Endodermal cell (in vitro differentiated cells): ENCODE data around the gene RALGPS1. TPM values are rescaled to one million over a fixed set of nuclear protein-coding genes. Genes with fewer than 3 reads are reported as not detected.
A peak's percentile ranks its signal among the peaks of the same experiment; 100 is the strongest.

ENCODE experiments used
- DNase-seq: peaks from one replicate; pipeline ENCODE4 v3.0.0-alpha.2; 2017
- H3K27ac ChIP-seq: 2 replicates; pipeline ENCODE4 v1.5.1; 2013; ENCODE audit warnings: mild to moderate bottlenecking, low read depth, low read length, moderate library complexity
- H3K27me3 ChIP-seq: 2 replicates; pipeline ENCODE4 v1.6.1; 2013; ENCODE audit warnings: mild to moderate bottlenecking, low read length, moderate library complexity; ENCODE audit not compliant: insufficient read depth, control insufficient read depth, poor library complexity, severe bottlenecking
- H3K36me3 ChIP-seq: 2 replicates; pipeline ENCODE4 v1.7.0; 2013; ENCODE audit warnings: mild to moderate bottlenecking, low read length, moderate library complexity; ENCODE audit not compliant: control insufficient read depth, insufficient read depth
- H3K4me1 ChIP-seq: one replicate; pipeline ENCODE4 v1.7.0; 2013; ENCODE audit warnings: low read length; ENCODE audit not compliant: control insufficient read depth, insufficient read depth
- H3K4me3 ChIP-seq: 2 replicates; pipeline ENCODE4 v1.5.1; 2013; ENCODE audit warnings: mild to moderate bottlenecking, low read length, moderate library complexity
- H3K9ac ChIP-seq: 2 replicates; pipeline ENCODE4 v1.6.1; 2013; ENCODE audit warnings: mild to moderate bottlenecking, low read length, moderate library complexity; ENCODE audit not compliant: poor library complexity, severe bottlenecking; ENCODE audit errors: extremely low read depth
- H3K9me3 ChIP-seq: 2 replicates; pipeline ENCODE4 v1.6.1; 2013; ENCODE audit warnings: mild to moderate bottlenecking, low read length, moderate library complexity; ENCODE audit not compliant: control insufficient read depth
- H3K27ac Mint-ChIP-seq: 2 replicates; pipeline ENCODE4 v1.8.0; 2020; ENCODE audit warnings: mixed read lengths
- H3K27me3 Mint-ChIP-seq: 2 replicates; pipeline ENCODE4 v1.8.0; 2021; ENCODE audit warnings: mild to moderate bottlenecking, mixed read lengths; ENCODE audit not compliant: insufficient read depth
- H3K36me3 Mint-ChIP-seq: 2 replicates; pipeline ENCODE4 v1.8.0; 2020; ENCODE audit warnings: low read depth, mixed read lengths
- H3K4me1 Mint-ChIP-seq: 2 replicates; pipeline ENCODE4 v1.8.0; 2020; ENCODE audit warnings: mixed read lengths
- H3K4me3 Mint-ChIP-seq: 2 replicates; pipeline ENCODE4 v1.8.0; 2020; ENCODE audit warnings: mild to moderate bottlenecking, moderate library complexity, mixed read lengths
- H3K9me3 Mint-ChIP-seq: 2 replicates; pipeline ENCODE4 v1.8.0; 2020; ENCODE audit warnings: mild to moderate bottlenecking, mixed read lengths
- WGBS, 2 experiments: methylation state at CpG; one replicate each; pipeline versions ENCODE4 v1.1.5 to v1.1.7; 2013; ENCODE audit warnings: missing lambda C conversion rate in 2 of 2, mixed read lengths in 1 of 2; ENCODE audit not compliant: insufficient coverage in 1 of 2, insufficient read length in 1 of 2; 5-methylcytosine and 5-hydroxymethylcytosine counted together
- total RNA-seq, 2 donors: library from RNA; stranded (reverse); fragmentation: NEBNext Ultra II Directional in 1 of 2; extraction: Animal tissue kit (Norgen Biotek cat#: 25700) in 1 of 2; gene quantifications; 2 replicates in 1 of 2; 3 replicates in 1 of 2; pipeline ENCODE4 v1.2.1, GENCODE V29; 2021
- TF ChIP-seq, protein P1 (sequence below): fragments of 200-600 bp; sonication (generic); conservative IDR thresholded peaks from 2 replicates; pipeline ENCODE4 v1.5.0; 2021; ENCODE audit warnings: antibody characterized with exemption, mild to moderate bottlenecking

RALGPS1 gene
- total RNA-seq, 2 donors from 2014 or later = 23.3 to 25.0 TPM

GRCh38 chr9:126965541-126966428, 51.2 kb downstream of the RALGPS1 start:
- Histone ChIP-seq H3K4me3 (no peak overlapping the region), H3K9ac (no peak overlapping the region), H3K27me3 (peaks cover 2% of the 10 kb centered on the region), H3K27ac (no peak overlapping the region), H3K9me3 (no peaks in the 10 kb centered on the region), H3K4me1 (no peaks in the 10 kb centered on the region), H3K36me3 (no peaks in the 10 kb centered on the region)
- H3K9me3 Mint-ChIP-seq = no peaks in the 10 kb centered on the region
- H3K4me1 Mint-ChIP-seq = peaks cover 10% of the 10 kb centered on the region
- H3K36me3 Mint-ChIP-seq = peaks cover 9% of the 10 kb centered on the region
- WGBS, 2 experiments = 86 to 88% methylated on average over 8 to 12 of the region's 12 CpGs
- H3K4me3 Mint-ChIP-seq = no peak overlapping the region
- H3K27me3 Mint-ChIP-seq = peaks cover 15% of the 10 kb centered on the region
- no peak overlapping the region for H3K27ac Mint-ChIP-seq
- DNase-seq = peak; percentile 86
- TF ChIP-seq, protein P1, sequence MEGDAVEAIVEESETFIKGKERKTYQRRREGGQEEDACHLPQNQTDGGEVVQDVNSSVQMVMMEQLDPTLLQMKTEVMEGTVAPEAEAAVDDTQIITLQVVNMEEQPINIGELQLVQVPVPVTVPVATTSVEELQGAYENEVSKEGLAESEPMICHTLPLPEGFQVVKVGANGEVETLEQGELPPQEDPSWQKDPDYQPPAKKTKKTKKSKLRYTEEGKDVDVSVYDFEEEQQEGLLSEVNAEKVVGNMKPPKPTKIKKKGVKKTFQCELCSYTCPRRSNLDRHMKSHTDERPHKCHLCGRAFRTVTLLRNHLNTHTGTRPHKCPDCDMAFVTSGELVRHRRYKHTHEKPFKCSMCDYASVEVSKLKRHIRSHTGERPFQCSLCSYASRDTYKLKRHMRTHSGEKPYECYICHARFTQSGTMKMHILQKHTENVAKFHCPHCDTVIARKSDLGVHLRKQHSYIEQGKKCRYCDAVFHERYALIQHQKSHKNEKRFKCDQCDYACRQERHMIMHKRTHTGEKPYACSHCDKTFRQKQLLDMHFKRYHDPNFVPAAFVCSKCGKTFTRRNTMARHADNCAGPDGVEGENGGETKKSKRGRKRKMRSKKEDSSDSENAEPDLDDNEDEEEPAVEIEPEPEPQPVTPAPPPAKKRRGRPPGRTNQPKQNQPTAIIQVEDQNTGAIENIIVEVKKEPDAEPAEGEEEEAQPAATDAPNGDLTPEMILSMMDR = peak; percentile 88

- Mint-ChIP-seq H3K27ac (no peak overlapping the region), H3K4me3 (no peak overlapping the region), H3K27me3 (no peaks in the 10 kb centered on the region), H3K4me1 (no peaks in the 10 kb centered on the region), H3K36me3 (peaks cover 8% of the 10 kb centered on the region), H3K9me3 (no peaks in the 10 kb centered on the region)
- TF ChIP-seq, protein P1 = no peak
- no peak overlapping the region for H3K27ac ChIP-seq
- H3K4me3 ChIP-seq = no peak overlapping the region
- no peaks in the 10 kb centered on the region for H3K27me3 ChIP-seq
- no peaks in the 10 kb centered on the region for H3K36me3 ChIP-seq
- no CpG with 5 or more reads among the region's 2 CpGs for WGBS, 2 experiments
- no peak for DNase-seq
- no peak overlapping the region for H3K9ac ChIP-seq
- H3K9me3 ChIP-seq = no peaks in the 10 kb centered on the region
- H3K4me1 ChIP-seq = no peaks in the 10 kb centered on the region
Observed at GRCh38 chr9:126971261-126971660, 56.7 kb downstream of the RALGPS1 start.

DNA sequence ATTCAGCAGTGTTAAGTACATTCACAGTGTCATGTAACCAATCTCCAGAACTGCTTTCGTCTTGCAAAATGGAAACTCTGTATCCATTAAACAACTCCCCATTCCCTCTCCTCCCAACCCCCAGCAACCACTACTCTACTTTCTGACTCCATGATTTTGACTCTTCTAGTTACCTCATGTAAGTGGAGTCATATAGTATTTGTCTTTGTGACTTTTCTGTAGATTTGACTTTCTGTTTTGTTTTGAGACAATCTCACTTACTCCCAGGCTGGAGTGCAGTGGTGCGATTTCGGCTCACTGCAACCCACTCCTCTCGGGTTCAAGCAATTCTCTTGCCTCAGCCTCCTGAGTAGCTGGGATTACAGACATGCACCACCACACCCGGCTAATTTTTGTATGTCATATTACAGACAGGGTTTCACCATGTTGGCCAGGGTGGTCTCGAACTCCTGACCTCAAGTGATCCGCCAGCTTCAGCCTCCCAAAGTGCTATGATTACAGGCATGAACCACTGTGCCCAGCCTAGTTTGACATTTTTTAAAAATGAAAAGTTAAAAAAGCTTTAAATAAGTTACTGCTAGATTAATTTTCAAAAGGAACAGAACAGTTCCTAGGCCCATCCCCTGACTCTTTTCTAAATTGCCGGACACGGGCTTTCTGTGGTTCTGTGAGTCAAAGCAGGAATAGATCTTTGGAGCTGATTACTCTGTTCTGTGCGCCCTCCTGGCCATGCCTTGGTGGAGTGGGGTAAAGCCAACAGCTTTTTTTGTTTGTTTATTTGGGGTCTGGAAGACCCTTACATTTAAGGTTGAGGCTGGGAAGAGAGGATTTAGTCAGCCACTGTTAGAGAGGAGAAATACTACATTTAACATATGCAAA, 59.3 kb downstream of the RALGPS1 start:
- Mint-ChIP-seq H3K4me3 (no peak overlapping the region), H3K27ac (no peak overlapping the region), H3K36me3 (peaks cover 3% of the 10 kb centered on the region), H3K9me3 (no peaks in the 10 kb centered on the region), H3K27me3 (no peaks in the 10 kb centered on the region), H3K4me1 (peaks cover 2% of the 10 kb centered on the region)
- DNase-seq = peak; percentile 11
- no peak overlapping the region for H3K9ac ChIP-seq
- no peaks in the 10 kb centered on the region for H3K9me3 ChIP-seq
- 90 to 95% methylated on average over 6 to 10 of the region's 10 CpGs for WGBS, 2 experiments
- H3K4me1 ChIP-seq = no peaks in the 10 kb centered on the region
- H3K36me3 ChIP-seq = no peaks in the 10 kb centered on the region
- TF ChIP-seq, protein P1 = no peak
- H3K27ac ChIP-seq = no peak overlapping the region
- no peaks in the 10 kb centered on the region for H3K27me3 ChIP-seq
- H3K4me3 ChIP-seq = no peak overlapping the region
